Gastroesophageal sphincter (tissue), 4 donors: ENCODE measurements around the gene MAN1C1. TPM values are rescaled to one million over a fixed set of nuclear protein-coding genes. Genes with fewer than 3 reads are reported as not detected.

ENCODE experiments used
- ATAC-seq: fragments of 150-250 bp; one replicate; pipeline ENCODE4 v1.9.1; 2016; ENCODE audit warnings: mild to moderate bottlenecking, moderate library complexity
- H3K27ac ChIP-seq, 4 donors: fragments of 200-600 bp; sonication (generic) in 3 of 4; 1 replicate in 3 of 4; 2 replicates in 1 of 4; pipeline ENCODE4 v1.5.1; 2016 to 2019
- H3K27me3 ChIP-seq: fragments of 200-600 bp; sonication (generic); one replicate; pipeline ENCODE4 v1.5.1; 2019
- H3K36me3 ChIP-seq, 2 donors: fragments of 200-600 bp; sonication (generic); one replicate each; pipeline ENCODE4 v1.5.1; 2019; ENCODE audit warnings: control low read depth in 1 of 2
- H3K4me1 ChIP-seq, 3 donors: fragments of 200-600 bp; sonication (generic); 1 replicate in 2 of 3; 2 replicates in 1 of 3; pipeline ENCODE4 v1.5.1; 2016 to 2019; ENCODE audit warnings: control low read depth in 2 of 3
- H3K4me3 ChIP-seq, 2 donors: fragments of 200-600 bp; sonication (generic); one replicate each; pipeline ENCODE4 v1.5.1; 2019; ENCODE audit warnings: mild to moderate bottlenecking in 1 of 2, moderate library complexity in 1 of 2
- H3K9me3 ChIP-seq, 3 donors: fragments of 200-600 bp; sonication (generic); one replicate each; pipeline ENCODE4 v1.5.1; 2017 to 2019; ENCODE audit warnings: control low read depth in 2 of 3
- EP300 ChIP-seq: sonication (generic); formaldehyde crosslinking; IDR thresholded peaks from one replicate; pipeline ENCODE4 v1.6.1; 2017; ENCODE audit warnings: antibody characterized with exemption, mild to moderate bottlenecking
- POLR2A ChIP-seq, 2 donors: fragments of 450-650 bp; IDR thresholded peaks; one replicate each; pipeline ENCODE4 v1.6.1; 2017; ENCODE audit warnings: antibody characterized with exemption in 2 of 2, mild to moderate bottlenecking in 2 of 2, moderate library complexity in 1 of 2
- POLR2AphosphoS5 ChIP-seq: sonication (generic); formaldehyde crosslinking; IDR thresholded peaks from one replicate; pipeline ENCODE4 v1.6.1; 2017; ENCODE audit warnings: antibody characterized with exemption
- WGBS, 2 donors: methylation state at CpG; one replicate each; pipeline ENCODE4 v1.1.5; 2018; ENCODE audit warnings: low coverage in 1 of 2; 5-methylcytosine and 5-hydroxymethylcytosine counted together
- total RNA-seq, 4 donors: library from RNA; depleted of rRNA; stranded (reverse); fragments of >200 nt; gene quantifications; one replicate each; pipeline ENCODE4 v1.1.0, GENCODE V29; 2016
- TF ChIP-seq, protein P1 (sequence below), 4 experiments: fragments of 200-600 bp in 2 of 4; fragments of 450-650 bp in 2 of 4; sonication (generic) in 1 of 4; IDR thresholded peaks; one replicate each; pipeline ENCODE4 v1.5.1; 2017 to 2019; ENCODE audit warnings: antibody characterized with exemption in 4 of 4, mild to moderate bottlenecking in 2 of 4, moderate library complexity in 2 of 4

MAN1C1 gene
- total RNA-seq, 4 donors from 2014 or later: 20.0 to 38.1 (median 27.8) TPM

- Histone ChIP-seq H3K9me3 (no peaks in the 10 kb centered on the region), H3K27ac (peak overlapping the region; percentile 83 to 88 (median 87)), H3K4me3 (no peak overlapping the region), H3K4me1 (peaks cover 19 to 100% (median 28%) of the 10 kb centered on the region in 3 donors), H3K36me3 (no peaks in the 10 kb centered on the region), H3K27me3 (no peaks in the 10 kb centered on the region)
- TF ChIP-seq, protein P1, sequence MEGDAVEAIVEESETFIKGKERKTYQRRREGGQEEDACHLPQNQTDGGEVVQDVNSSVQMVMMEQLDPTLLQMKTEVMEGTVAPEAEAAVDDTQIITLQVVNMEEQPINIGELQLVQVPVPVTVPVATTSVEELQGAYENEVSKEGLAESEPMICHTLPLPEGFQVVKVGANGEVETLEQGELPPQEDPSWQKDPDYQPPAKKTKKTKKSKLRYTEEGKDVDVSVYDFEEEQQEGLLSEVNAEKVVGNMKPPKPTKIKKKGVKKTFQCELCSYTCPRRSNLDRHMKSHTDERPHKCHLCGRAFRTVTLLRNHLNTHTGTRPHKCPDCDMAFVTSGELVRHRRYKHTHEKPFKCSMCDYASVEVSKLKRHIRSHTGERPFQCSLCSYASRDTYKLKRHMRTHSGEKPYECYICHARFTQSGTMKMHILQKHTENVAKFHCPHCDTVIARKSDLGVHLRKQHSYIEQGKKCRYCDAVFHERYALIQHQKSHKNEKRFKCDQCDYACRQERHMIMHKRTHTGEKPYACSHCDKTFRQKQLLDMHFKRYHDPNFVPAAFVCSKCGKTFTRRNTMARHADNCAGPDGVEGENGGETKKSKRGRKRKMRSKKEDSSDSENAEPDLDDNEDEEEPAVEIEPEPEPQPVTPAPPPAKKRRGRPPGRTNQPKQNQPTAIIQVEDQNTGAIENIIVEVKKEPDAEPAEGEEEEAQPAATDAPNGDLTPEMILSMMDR (IDR thresholded peaks at IDR 0.05): no peak
- peak; percentile 89 for TF ChIP-seq POLR2AphosphoS5
- TF ChIP-seq EP300: no peak
- TF ChIP-seq POLR2A (IDR thresholded peaks at IDR 0.05): no peak
- ATAC-seq: peak; percentile 66
- WGBS, 2 donors: 4 to 30% methylated on average over 2 to 3 of the region's 3 CpGs
These were observed 83.5 kb downstream of the MAN1C1 start for GRCh38 chr1:25700144-25700523.

DNA sequence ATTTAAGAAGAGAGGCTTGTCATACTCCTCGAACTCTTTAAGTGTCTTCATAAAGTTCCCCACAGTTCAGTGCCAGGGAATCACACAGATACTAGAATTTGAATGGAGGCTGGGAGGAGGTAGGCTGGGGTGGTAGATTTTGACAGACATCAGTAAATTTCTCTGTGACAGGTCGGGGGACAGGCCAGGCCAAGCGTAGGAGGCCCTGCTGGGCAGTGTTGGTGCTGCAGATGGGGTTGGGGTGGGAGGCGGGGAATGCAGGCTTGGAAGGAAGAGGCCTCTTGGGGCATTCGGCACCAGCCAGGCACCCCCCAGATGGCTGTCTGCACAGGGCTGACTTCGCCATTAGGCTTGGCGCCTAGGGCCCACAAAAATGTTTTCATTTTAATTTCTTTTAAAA lies 84.0 kb downstream of the MAN1C1 start:
- peak overlapping the region; percentile 83 to 88 (median 87) for H3K27ac ChIP-seq
- no peak for TF ChIP-seq EP300
- TF ChIP-seq POLR2AphosphoS5: no peak
- no peak for TF ChIP-seq POLR2A (IDR thresholded peaks at IDR 0.05)
- TF ChIP-seq, protein P1 (IDR thresholded peaks at IDR 0.05): peak in 2 of 4 experiments; percentile 3 to 38
- 45% methylated on average over 4 of the region's 7 CpGs; no CpG with 5 or more reads in 1 of the 2 donors for WGBS, 2 donors
- no peak for ATAC-seq
- no peaks in the 10 kb centered on the region for H3K27me3 ChIP-seq
- H3K9me3 ChIP-seq: no peaks in the 10 kb centered on the region
- H3K36me3 ChIP-seq: no peaks in the 10 kb centered on the region
- peaks cover 14 to 100% (median 23%) of the 10 kb centered on the region in 3 donors for H3K4me1 ChIP-seq
- no peak overlapping the region for H3K4me3 ChIP-seq

GRCh38 chr1:25701030-25701785 lies 84.6 kb downstream of the MAN1C1 start:
- ATAC-seq: no peak
- 62 to 100% methylated on average over 4 to 5 of the region's 9 CpGs for WGBS, 2 donors
- Histone ChIP-seq H3K4me1 (peaks cover 13 to 100% (median 23%) of the 10 kb centered on the region in 3 donors), H3K36me3 (no peaks in the 10 kb centered on the region), H3K4me3 (no peak overlapping the region), H3K27ac (peak overlapping the region; percentile 83 to 88 (median 87)), H3K27me3 (no peaks in the 10 kb centered on the region), H3K9me3 (no peaks in the 10 kb centered on the region)
- TF ChIP-seq EP300 (no peak), POLR2A (IDR thresholded peaks at IDR 0.05) (no peak), POLR2AphosphoS5 (no peak)
- TF ChIP-seq, protein P1 (IDR thresholded peaks at IDR 0.05): no peak

- Histone ChIP-seq H3K36me3 (no peaks in the 10 kb centered on the region), H3K4me3 (no peak overlapping the region), H3K9me3 (no peaks in the 10 kb centered on the region), H3K27ac (peak overlapping the region; percentile 10 to 88 (median 87)), H3K27me3 (no peaks in the 10 kb centered on the region), H3K4me1 (peaks cover 13 to 100% (median 29%) of the 10 kb centered on the region in 3 donors)
- WGBS, 2 donors: 93 to 100% methylated on average over 4 to 6 of the region's 11 CpGs
- TF ChIP-seq POLR2AphosphoS5 (no peak), EP300 (no peak), POLR2A (IDR thresholded peaks at IDR 0.05) (no peak)
- TF ChIP-seq, protein P1 (IDR thresholded peaks at IDR 0.05): no peak
- ATAC-seq: no peak
These were observed 85.6 kb downstream of the MAN1C1 start for GRCh38 chr1:25702101-25702775.
